Renal cortical epithelial cell (primary cell): Measurements from ENCODE around the gene RREB1. TPM values are rescaled to one million over a fixed set of nuclear protein-coding genes. Genes with fewer than 3 reads are reported as not detected.
A peak's percentile ranks its signal among the peaks of the same experiment; 100 is the strongest.

ENCODE experiments used
- DNase-seq: peaks from one replicate; pipeline ENCODE4 v3.0.0-alpha.2; 2011; ENCODE audit warnings: low read depth
- total RNA-seq: library from RNA; depleted of rRNA; stranded (reverse); fragments of >200 nt; gene quantifications from 2 replicates; pipeline ENCODE4 v1.2.3, GENCODE V29; 2014

The RREB1 gene
- total RNA-seq, 1 donor from 2014 or later: 42.6 TPM

- peak; percentile 68 for DNase-seq
These were observed 135.6 kb downstream of the RREB1 start for GRCh38 chr6:7243179-7243981.

- no peak for DNase-seq
These were observed 138.1 kb downstream of the RREB1 start for GRCh38 chr6:7245668-7246393.

- DNase-seq: no peak
These were observed 138.8 kb downstream of the RREB1 start for GRCh38 chr6:7246401-7247178.

- DNase-seq: no peak
These were observed 139.4 kb downstream of the RREB1 start for GRCh38 chr6:7247179-7247456.

GRCh38 chr6:7247828-7248227, 140.1 kb downstream of the RREB1 start:
- DNase-seq: no peak

GRCh38 chr6:7249391-7249790, 141.6 kb downstream of the RREB1 start:
- no peak for DNase-seq

GRCh38 chr6:7249946-7250643, 142.3 kb downstream of the RREB1 start:
- DNase-seq: no peak

GRCh38 chr6:7250812-7251211, 143.1 kb downstream of the RREB1 start:
- DNase-seq: no peak

GRCh38 chr6:7251646-7252260, 144.0 kb downstream of the RREB1 start:
- no peak for DNase-seq

GRCh38 chr6:7252390-7252789, 144.6 kb downstream of the RREB1 start:
- DNase-seq: no peak

GRCh38 chr6:7254980-7255835, 147.4 kb downstream of the RREB1 start:
- no peak for DNase-seq

- DNase-seq: no peak
These were observed 148.2 kb downstream of the RREB1 start for GRCh38 chr6:7255918-7256317.

GRCh38 chr6:7256785-7257184, 149.0 kb downstream of the RREB1 start:
- DNase-seq: no peak

- no peak for DNase-seq
These were observed 149.9 kb downstream of the RREB1 start for GRCh38 chr6:7257521-7258230.

GRCh38 chr6:7258231-7258763, 150.5 kb downstream of the RREB1 start:
- no peak for DNase-seq

- no peak for DNase-seq
These were observed 152.7 kb downstream of the RREB1 start for GRCh38 chr6:7260291-7261031.

- peak; percentile 75 for DNase-seq
These were observed 153.5 kb downstream of the RREB1 start for GRCh38 chr6:7261032-7261841.

GRCh38 chr6:7261852-7262461, 154.2 kb downstream of the RREB1 start:
- no peak for DNase-seq
